ENCODE measurements around the gene PLCD3. TPM values are rescaled to one million over a fixed set of nuclear protein-coding genes. Genes with fewer than 3 reads are reported as not detected.

The PLCD3 gene
- polyA plus RNA-seq, 1 of the 3 experiments (the other 2 are of a cell fraction): 59.7 TPM

DNA sequence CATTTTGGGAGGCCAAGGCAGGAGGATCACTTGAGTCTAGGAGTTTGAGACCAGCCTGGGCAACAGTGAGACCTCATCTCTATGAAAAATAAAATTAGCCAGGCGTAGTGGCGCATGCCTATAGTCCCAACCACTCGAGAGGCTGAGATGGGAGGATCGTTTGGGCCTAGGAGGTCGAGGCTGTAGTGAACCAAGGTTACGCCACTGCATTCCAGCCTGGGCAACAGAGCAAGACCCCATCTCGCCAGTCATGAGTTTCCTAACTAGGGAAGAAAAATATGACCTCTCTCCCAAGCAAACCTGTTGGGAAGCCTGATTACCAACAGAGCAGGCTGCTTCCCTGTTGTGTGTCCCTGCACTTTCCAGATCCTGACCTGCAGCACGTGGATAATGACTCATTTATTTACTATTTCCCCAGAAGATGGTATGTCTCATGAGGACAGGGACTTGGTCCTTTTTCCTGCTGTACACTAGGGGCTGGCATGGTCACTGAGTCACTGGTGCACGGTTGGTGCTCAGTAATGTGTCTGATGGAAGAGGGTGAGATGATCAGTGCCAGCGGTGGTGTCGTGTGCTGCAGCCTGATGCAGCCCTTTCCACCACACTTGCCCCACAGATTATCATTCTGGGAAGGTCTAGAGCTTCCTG is 40.4 kb downstream of the PLCD3 start:
- H4K20me1 ChIP-seq (ENCODE audit: insufficient read depth): no peaks in the 10 kb centered on the region
- ChIA-PET POLR2A (no interaction called here), CTCF (interaction anchor here (14.8 kb wide), 1 partner anchor 40 kb away, joined by 194 read pairs; the partner anchor contains the start of genes ACBD4 and PLCD3)
- no peaks in the 10 kb centered on the region for H3K9me3 ChIP-seq
- H3K27me3 ChIP-seq (ENCODE audit: insufficient read depth): no peaks in the 10 kb centered on the region
- no peak overlapping the region for H2AFZ ChIP-seq (ENCODE audit: low read depth)
- H3K4me2 ChIP-seq: no peak overlapping the region
- peaks cover 39% of the 10 kb centered on the region for H3F3A ChIP-seq (replicated peaks; ENCODE audit: insufficient read depth)
- H3K9me2 ChIP-seq: no peaks in the 10 kb centered on the region
- no peak overlapping the region for H3K9ac ChIP-seq
- peaks cover 36 to 55% of the 10 kb centered on the region in 2 experiments for H3K36me3 ChIP-seq (replicated peaks in 1 of 2; ENCODE audit: control insufficient read depth in 1 of 2, insufficient read depth in 2 of 2, low read length in 1 of 2)
- peaks cover 0 to 11% of the 10 kb centered on the region in 2 experiments; a peak in 3 of 4 replicates for H3K4me1 ChIP-seq (ENCODE audit: control insufficient read depth in 1 of 2, insufficient read depth in 2 of 2, low read depth in 1 of 2, low read length in 1 of 2)
- H3K4me3 ChIP-seq (ENCODE audit: low read depth in 2 of 2, low read length in 1 of 2): no peak overlapping the region
- peaks cover 40% of the 10 kb centered on the region for H3K79me2 ChIP-seq (ENCODE audit: insufficient read depth)
- 84% methylated on average over 8 of the region's 11 CpGs for WGBS (ENCODE audit: low lambda C conversion rate)
- peak overlapping the region; percentile 3 to 97 for H3K27ac ChIP-seq (ENCODE audit: low read depth in 2 of 2, low read length in 1 of 2)
- no peak for DNase-seq
- TF ChIP-seq YY1 (IDR thresholded peaks at IDR 0.05; ENCODE audit: low read depth) (no peak), MXI1 (IDR thresholded peaks at IDR 0.05; ENCODE audit: low read depth, low read length) (no peak), TAF1 (IDR thresholded peaks at IDR 0.05; ENCODE audit: borderline replicate concordance, low read depth, low read length) (no peak)
- TF ChIP-seq, protein P1, sequence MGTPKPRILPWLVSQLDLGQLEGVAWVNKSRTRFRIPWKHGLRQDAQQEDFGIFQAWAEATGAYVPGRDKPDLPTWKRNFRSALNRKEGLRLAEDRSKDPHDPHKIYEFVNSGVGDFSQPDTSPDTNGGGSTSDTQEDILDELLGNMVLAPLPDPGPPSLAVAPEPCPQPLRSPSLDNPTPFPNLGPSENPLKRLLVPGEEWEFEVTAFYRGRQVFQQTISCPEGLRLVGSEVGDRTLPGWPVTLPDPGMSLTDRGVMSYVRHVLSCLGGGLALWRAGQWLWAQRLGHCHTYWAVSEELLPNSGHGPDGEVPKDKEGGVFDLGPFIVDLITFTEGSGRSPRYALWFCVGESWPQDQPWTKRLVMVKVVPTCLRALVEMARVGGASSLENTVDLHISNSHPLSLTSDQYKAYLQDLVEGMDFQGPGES (IDR thresholded peaks at IDR 0.05; ENCODE audit: low read depth, low read length): no peak

DNA sequence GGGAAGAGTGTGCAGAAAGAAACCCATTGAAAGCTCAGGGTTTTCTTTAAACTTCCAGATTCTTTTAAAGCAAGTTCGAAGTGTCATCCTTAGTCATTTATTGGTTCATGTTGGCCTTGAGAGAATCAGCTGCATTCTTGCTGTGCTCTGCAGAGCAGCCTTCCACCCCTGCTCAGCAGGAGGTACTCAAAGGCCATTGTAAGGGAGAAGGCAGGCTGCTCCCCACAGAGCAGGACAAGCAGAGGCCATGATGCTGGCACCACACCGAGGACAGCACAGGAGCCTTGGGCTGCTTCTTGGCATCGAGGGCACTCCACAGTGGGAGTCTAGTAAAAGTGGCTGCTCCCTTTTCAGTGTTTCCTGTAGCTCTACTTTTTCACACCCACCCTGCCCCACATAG is 41.6 kb downstream of the PLCD3 start:
- no peaks in the 10 kb centered on the region for H3K9me3 ChIP-seq
- H3K4me1 ChIP-seq (ENCODE audit: control insufficient read depth in 1 of 2, insufficient read depth in 2 of 2, low read depth in 1 of 2, low read length in 1 of 2): peaks cover 0 to 11% of the 10 kb centered on the region in 2 experiments; a peak in 3 of 4 replicates
- no peaks in the 10 kb centered on the region for H4K20me1 ChIP-seq (ENCODE audit: insufficient read depth)
- peak overlapping the region in 1 of 2 experiments; percentile 97; a peak in 1 of 4 replicates for H3K27ac ChIP-seq (ENCODE audit: low read depth in 2 of 2, low read length in 1 of 2)
- POLR2A ChIA-PET: interaction anchor here (0.7 kb wide), 1 partner anchor 59 kb away, joined by 5 read pairs; no protein-coding TSS in a partner anchor
- peaks cover 28 to 51% of the 10 kb centered on the region in 2 experiments for H3K36me3 ChIP-seq (replicated peaks in 1 of 2; ENCODE audit: control insufficient read depth in 1 of 2, insufficient read depth in 2 of 2, low read length in 1 of 2)
- TF ChIP-seq, protein P2, sequence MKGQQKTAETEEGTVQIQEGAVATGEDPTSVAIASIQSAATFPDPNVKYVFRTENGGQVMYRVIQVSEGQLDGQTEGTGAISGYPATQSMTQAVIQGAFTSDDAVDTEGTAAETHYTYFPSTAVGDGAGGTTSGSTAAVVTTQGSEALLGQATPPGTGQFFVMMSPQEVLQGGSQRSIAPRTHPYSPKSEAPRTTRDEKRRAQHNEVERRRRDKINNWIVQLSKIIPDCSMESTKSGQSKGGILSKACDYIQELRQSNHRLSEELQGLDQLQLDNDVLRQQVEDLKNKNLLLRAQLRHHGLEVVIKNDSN (IDR thresholded peaks at IDR 0.05; ENCODE audit: borderline replicate concordance, low read depth): no peak
- TF ChIP-seq CHD2 (IDR thresholded peaks at IDR 0.05; ENCODE audit: low read length, partially characterized antibody): no peak
- no peak for TF ChIP-seq ELF1 (IDR thresholded peaks at IDR 0.05)
- no peak for TF ChIP-seq RAD21 (IDR thresholded peaks at IDR 0.05; ENCODE audit: low read length)
- no peak for TF ChIP-seq SMC3 (IDR thresholded peaks at IDR 0.05; ENCODE audit: low read depth, low read length)
- no peak for TF ChIP-seq FOXM1 (IDR thresholded peaks at IDR 0.05; ENCODE audit: low read depth)
- no peak for TF ChIP-seq MXI1 (IDR thresholded peaks at IDR 0.05; ENCODE audit: low read depth, low read length)
- no peak for TF ChIP-seq EZH2phosphoT487 (IDR thresholded peaks at IDR 0.05; ENCODE audit: borderline replicate concordance, low read depth)
- TF ChIP-seq YY1 (IDR thresholded peaks at IDR 0.05; ENCODE audit: low read depth): no peak
- no peak for TF ChIP-seq FOSL2 (IDR thresholded peaks at IDR 0.05; ENCODE audit: borderline replicate concordance, low read depth)
- no peak overlapping the region for H3K4me2 ChIP-seq
- no peak overlapping the region for H3K4me3 ChIP-seq (ENCODE audit: low read depth in 2 of 2, low read length in 1 of 2)
- no peaks in the 10 kb centered on the region for H3K9me2 ChIP-seq
- peaks cover 40% of the 10 kb centered on the region for H3K79me2 ChIP-seq (ENCODE audit: insufficient read depth)
- no peak for DNase-seq
- CTCF ChIA-PET: interaction anchor here (1.0 to 14.8 kb wide), 3 partner anchors 8 to 69 kb away, joined by 3 to 194 read pairs (median 17); partner anchors contain the start of genes ACBD4 and PLCD3
- no peak overlapping the region for H3K9ac ChIP-seq
- no peak overlapping the region for H2AFZ ChIP-seq (ENCODE audit: low read depth)
- H3K27me3 ChIP-seq (ENCODE audit: insufficient read depth): no peaks in the 10 kb centered on the region
- 64% methylated on average over 3 of the region's 3 CpGs for WGBS (ENCODE audit: low lambda C conversion rate)
- peaks cover 39% of the 10 kb centered on the region for H3F3A ChIP-seq (replicated peaks; ENCODE audit: insufficient read depth)
